Right renal pelvis (tissue), 4 donors: ENCODE data around the gene TMEM220. TPM values are rescaled to one million over a fixed set of nuclear protein-coding genes. Genes with fewer than 3 reads are reported as not detected.

ENCODE experiments used
- DNase-seq, 4 donors: peaks; one replicate each; pipeline ENCODE4 v3.0.0-alpha.2; 2013; ENCODE audit warnings: low read depth in 4 of 4, low spot score in 3 of 4, missing footprints in 1 of 4
- polyA plus RNA-seq, 4 donors: library from polyadenylated mRNA; unstranded; fragments of 120-200 nt; gene quantifications; one replicate each; pipeline ENCODE4 v1.2.1, GENCODE V29; 2013; ENCODE audit not compliant: insufficient read length in 4 of 4

Gene TMEM220
- polyA plus RNA-seq, 4 donors, result 9.1 to 10.4 (median 10.2) TPM

GRCh38 chr17:10673312-10673711 lies 56.5 kb downstream of the TMEM220 start:
- no peak for DNase-seq

DNA sequence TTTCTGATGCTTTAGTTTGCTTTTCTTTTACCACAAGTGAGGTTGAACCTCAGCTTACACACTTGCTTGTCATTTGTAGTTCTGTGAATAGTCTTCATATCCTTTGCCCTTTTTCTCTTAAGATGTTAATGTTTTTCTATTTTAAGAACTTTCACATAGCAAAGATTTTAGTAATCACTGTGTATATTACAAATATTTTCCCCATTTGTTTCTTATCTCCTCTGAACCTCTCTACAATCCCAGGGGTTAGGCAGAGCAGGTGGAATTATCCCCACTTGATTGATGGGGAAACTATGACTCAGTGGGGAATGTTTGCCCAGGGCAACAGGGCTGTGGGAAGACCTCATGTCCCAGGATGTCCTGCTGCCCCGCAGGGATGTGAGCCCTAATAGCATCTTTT lies 61.0 kb downstream of the TMEM220 start:
- no peak for DNase-seq

DNA sequence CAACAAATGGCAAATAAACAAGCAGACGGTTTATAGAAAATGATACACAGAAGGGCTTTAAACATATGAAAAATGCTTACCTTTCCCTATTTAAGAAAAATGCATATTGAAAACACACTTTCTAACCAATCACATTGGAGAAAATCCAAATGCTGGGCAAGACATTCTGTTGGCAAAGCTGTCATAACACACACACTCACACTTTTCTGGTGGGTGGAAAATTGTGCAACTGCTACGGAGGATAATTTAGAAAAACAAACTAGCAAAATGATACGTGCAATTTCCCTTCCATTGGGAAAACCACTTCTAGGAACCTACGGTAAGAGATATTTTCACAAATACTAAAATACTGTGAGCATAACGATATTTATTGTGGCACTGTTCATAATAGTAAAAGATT lies 62.9 kb downstream of the TMEM220 start:
- DNase-seq, result no peak

- DNase-seq, result no peak
These were observed 65.3 kb downstream of the TMEM220 start for GRCh38 chr17:10664571-10664970.

Other genes with a start within 250 kb of the TMEM220 start
- gene MYH1, start 211.5 kb downstream of the TMEM220 start, polyA plus RNA-seq, result under 1 TPM; 0.04 to 0.06 (median 0.05) TPM
- gene MYH2, start 180.4 kb downstream of the TMEM220 start, polyA plus RNA-seq, result under 1 TPM in 1 of 4 donors, not detected in 3; 0.04 TPM
- gene MYH3, start 72.7 kb downstream of the TMEM220 start, polyA plus RNA-seq, result 1 to 10 TPM; 2.6 to 4.7 (median 3.1) TPM
- gene SCO1, start 32.5 kb downstream of the TMEM220 start, polyA plus RNA-seq, result 10 to 100 TPM; 39.3 to 42.3 (median 40.6) TPM
- 10 to 100 TPM; 14.7 to 19.6 (median 18.0) TPM for gene ADPRM, start 32.4 kb downstream of the TMEM220 start, polyA plus RNA-seq
- 1 to 10 TPM; 1.4 to 7.8 (median 3.8) TPM for gene TMEM238L, start 74.1 kb upstream of the TMEM220 start, polyA plus RNA-seq
- gene PIRT, start 108.1 kb upstream of the TMEM220 start, polyA plus RNA-seq, result under 1 TPM in 1 of 4 donors, not detected in 3; 0.21 TPM